ENCODE results near the gene SEC22C. TPM values are rescaled to one million over a fixed set of nuclear protein-coding genes. Genes with fewer than 3 reads are reported as not detected.

SEC22C gene
- total and polyA plus RNA-seq, 2 of the 4 experiments (the other 2 are of a cell fraction), result 24.0 to 43.9 TPM

DNA sequence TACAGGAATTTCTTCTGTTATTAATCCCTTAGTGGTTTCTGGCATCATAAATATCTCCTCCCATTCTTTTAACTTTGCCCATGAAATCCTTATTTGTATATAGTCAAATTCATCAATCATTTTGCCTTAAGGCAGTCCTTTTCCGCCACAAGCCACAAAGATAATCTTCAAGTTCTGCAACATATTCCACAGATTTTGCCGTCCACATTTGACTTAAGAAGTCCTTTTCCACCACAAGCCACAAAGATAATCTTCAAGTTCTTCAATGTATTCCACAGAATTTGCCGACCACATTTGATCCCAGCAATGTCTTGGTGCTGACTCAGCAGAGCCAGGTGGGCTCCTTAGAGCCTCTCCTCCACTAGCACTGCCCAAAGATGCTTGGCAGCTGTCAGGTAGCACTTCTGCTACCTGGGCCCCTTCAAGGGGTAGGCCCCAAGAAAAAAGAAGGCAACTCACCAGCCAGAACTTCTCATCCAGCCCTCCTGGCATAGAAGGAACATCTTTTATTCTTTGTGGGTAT, 35.0 kb downstream of the SEC22C start:
- CTCF ChIA-PET, result interaction anchor here (1.0 to 1.5 kb wide), 4 partner anchors 11 to 15 kb away, joined by 3 to 10 read pairs (median 4); no protein-coding TSS in a partner anchor

More for the DNA sequence above, 35.0 kb downstream of the SEC22C start:
- dilution Hi-C loops (cut with HindIII; ENCODE audit: low sequenced_read_pairs, unreplicated experiment), result no loop called here
- Histone ChIP-seq H3K27me3 (ENCODE audit: control insufficient read depth, insufficient read depth, low read length) (no peaks in the 10 kb centered on the region; the same call in 1 of the 2 replicates), H2AK5ac (ENCODE audit: low read depth, low read length) (no peak overlapping the region), H4K91ac (ENCODE audit: insufficient read depth, low read depth, low read length) (no peak overlapping the region), H2AFZ (replicated peaks; ENCODE audit: low read length, poor library complexity) (no peak overlapping the region), H3K27ac (ENCODE audit: insufficient read depth, low read length) (no peak overlapping the region), H3K9me3 (ENCODE audit: control insufficient read depth, insufficient read depth, low read length) (no peaks in the 10 kb centered on the region), H3K4me1 (ENCODE audit: control insufficient read depth, insufficient read depth, low read length) (no peaks in the 10 kb centered on the region; the same call in 1 of the 2 replicates), H3K9ac (ENCODE audit: low read depth, low read length) (no peak overlapping the region), H3K9me1 (ENCODE audit: insufficient read depth, low read length) (no peaks in the 10 kb centered on the region), H3K23ac (ENCODE audit: low read depth, low read length) (no peak overlapping the region), H2BK15ac (ENCODE audit: low read depth, low read length) (no peak overlapping the region), H4K8ac (ENCODE audit: low read depth in 2 of 2, low read length in 2 of 2) (no peak overlapping the region), H2BK5ac (ENCODE audit: low read depth, low read length, poor library complexity, severe bottlenecking) (no peak overlapping the region), H3K4me2 (ENCODE audit: low read depth, low read length) (no peak overlapping the region), H3K79me1 (ENCODE audit: low read depth in 1 of 2, low read length in 2 of 2) (no peaks in the 10 kb centered on the region; a peak in 1 of 4 replicates), H3K36me3 (ENCODE audit: control insufficient read depth, insufficient read depth, low read length) (peaks cover 1% of the 10 kb centered on the region), H3K4me3 (ENCODE audit: insufficient read depth, low read depth, low read length) (no peak overlapping the region), H4K5ac (ENCODE audit: low read depth, low read length) (no peak overlapping the region), H3K14ac (replicated peaks; ENCODE audit: low read depth, low read length) (no peak overlapping the region), H4K20me1 (ENCODE audit: insufficient read depth, low read length) (no peaks in the 10 kb centered on the region), H2BK120ac (ENCODE audit: low read depth, low read length) (no peak overlapping the region), H3K56ac (ENCODE audit: extremely low read depth, insufficient read depth, low read length) (no peak overlapping the region), H3K18ac (ENCODE audit: low read depth, low read length) (no peak overlapping the region), H3K4ac (ENCODE audit: low read depth, low read length) (no peak overlapping the region), H2BK20ac (ENCODE audit: low read depth, low read length) (no peak overlapping the region), H2AK9ac (replicated peaks; ENCODE audit: low read depth, low read length, poor library complexity) (no peak overlapping the region)
- DNase-seq (no peak), ATAC-seq (ENCODE audit: low read depth) (no peak)
- no TSS peak for BruUV-seq (replicated peaks)
- intact Hi-C loops (cut with micrococcal nuclease), result loop anchor here (1.0 to 10.0 kb wide), 3 partner anchors 299 to 338 kb away; no protein-coding TSS in a partner anchor
- in situ Hi-C loops (cut with MboI; ENCODE audit: low sequenced_read_pairs), result loop anchor here (10.0 kb wide), 1 partner anchor 312 kb away; no protein-coding TSS in a partner anchor
- TF ChIP-seq SMC3 (IDR thresholded peaks at IDR 0.05; ENCODE audit: low read depth, low read length) (no peak), MAFK (IDR thresholded peaks at IDR 0.05; ENCODE audit: low read depth, low read length) (peak; percentile 79)
- POLR2A ChIA-PET (ENCODE audit: unreplicated experiment), result no interaction called here
- WGBS, 2 experiments (ENCODE audit: extremely low coverage in 2 of 2, insufficient read length in 1 of 2), result 100% methylated on average over 2 of the region's 3 CpGs; no CpG with 5 or more reads in 1 of the 2 experiments

Measured in IMR-90 (cell line).